BE2C (cell line): ENCODE results near the gene SMPX.

Source experiments
- DNase-seq: peaks from one replicate; pipeline ENCODE4 v3.0.0-alpha.2; 2020
- H3K27me3 ChIP-seq: fragments of 250-450 bp; sonication (Bioruptor Pico); 2 replicates; pipeline ENCODE4 v1.5.1; 2020; ENCODE audit warnings: mild to moderate bottlenecking
- H3K36me3 ChIP-seq: fragments of 250-450 bp; sonication (Bioruptor Pico); 2 replicates; pipeline ENCODE4 v1.5.1; 2020; ENCODE audit warnings: mild to moderate bottlenecking
- H3K4me1 ChIP-seq: fragments of 250-450 bp; sonication (Bioruptor Pico); 2 replicates; pipeline ENCODE4 v1.5.1; 2020
- H3K4me3 ChIP-seq: 2 replicates; pipeline ENCODE4 v1.5.1; 2011; ENCODE audit warnings: low read depth, low read length
- H3K9me3 ChIP-seq: fragments of 250-450 bp; sonication (Bioruptor Pico); 2 replicates; pipeline ENCODE4 v1.5.1; 2020
- CTCF ChIP-seq: IDR thresholded peaks from 2 replicates; pipeline ENCODE4 v1.5.1; 2012; ENCODE audit warnings: mild to moderate bottlenecking, low read depth, low read length

Gene SMPX

GRCh38 chrX:21662761-21663160 is 95.2 kb downstream of the SMPX start:
- Histone ChIP-seq H3K27me3 (no peaks in the 10 kb centered on the region), H3K4me3 (no peak overlapping the region), H3K4me1 (no peaks in the 10 kb centered on the region), H3K9me3 (no peaks in the 10 kb centered on the region), H3K36me3 (no peaks in the 10 kb centered on the region)
- DNase-seq: no peak
- TF ChIP-seq CTCF: no peak

GRCh38 chrX:21661316-21661715 is 96.6 kb downstream of the SMPX start:
- H3K4me1 ChIP-seq: no peaks in the 10 kb centered on the region
- no peaks in the 10 kb centered on the region for H3K9me3 ChIP-seq
- no peak for TF ChIP-seq CTCF
- no peak for DNase-seq
- H3K36me3 ChIP-seq: no peaks in the 10 kb centered on the region
- H3K4me3 ChIP-seq: no peak overlapping the region
- no peaks in the 10 kb centered on the region for H3K27me3 ChIP-seq

GRCh38 chrX:21660156-21660555 is 97.8 kb downstream of the SMPX start:
- H3K36me3 ChIP-seq: no peaks in the 10 kb centered on the region
- H3K27me3 ChIP-seq: no peaks in the 10 kb centered on the region
- DNase-seq: no peak
- H3K9me3 ChIP-seq: no peaks in the 10 kb centered on the region
- TF ChIP-seq CTCF: no peak
- no peaks in the 10 kb centered on the region for H3K4me1 ChIP-seq
- no peak overlapping the region for H3K4me3 ChIP-seq

GRCh38 chrX:21659320-21659719 is 98.6 kb downstream of the SMPX start:
- Histone ChIP-seq H3K36me3 (no peaks in the 10 kb centered on the region), H3K9me3 (no peaks in the 10 kb centered on the region), H3K4me1 (no peaks in the 10 kb centered on the region), H3K27me3 (no peaks in the 10 kb centered on the region), H3K4me3 (no peak overlapping the region)
- TF ChIP-seq CTCF: no peak
- DNase-seq: no peak

GRCh38 chrX:21658746-21659145 is 99.2 kb downstream of the SMPX start:
- H3K4me3 ChIP-seq: no peak overlapping the region

More at GRCh38 chrX:21658746-21659145, 99.2 kb downstream of the SMPX start:
- no peak for TF ChIP-seq CTCF
- Histone ChIP-seq H3K4me1 (no peaks in the 10 kb centered on the region), H3K36me3 (no peaks in the 10 kb centered on the region), H3K27me3 (no peaks in the 10 kb centered on the region), H3K9me3 (no peaks in the 10 kb centered on the region)
- DNase-seq: no peak
